Hepatocyte (in vitro differentiated cells): ENCODE measurements around the gene KLK8. TPM values are rescaled to one million over a fixed set of nuclear protein-coding genes. Genes with fewer than 3 reads are reported as not detected.

Experiments used
- DNase-seq: peaks from one replicate; pipeline ENCODE4 v3.0.0-alpha.2; 2016; ENCODE audit warnings: low spot score
- H2AFZ ChIP-seq: fragments of 200-600 bp; sonication (generic); 2 replicates; pipeline ENCODE4 v1.6.0; 2016; ENCODE audit warnings: antibody characterized with exemption, mild to moderate bottlenecking
- H3K27ac ChIP-seq: fragments of 200-600 bp; sonication (generic); 2 replicates; pipeline ENCODE4 v1.5.1; 2016; ENCODE audit warnings: mild to moderate bottlenecking
- H3K27me3 ChIP-seq: fragments of 200-600 bp; sonication (generic); 2 replicates; pipeline ENCODE4 v1.6.1; 2016
- H3K36me3 ChIP-seq: fragments of 200-600 bp; sonication (generic); replicated peaks from 2 replicates; pipeline ENCODE4 v1.5.1; 2016; ENCODE audit warnings: low read depth; ENCODE audit not compliant: insufficient read depth
- H3K4me1 ChIP-seq: fragments of 200-600 bp; sonication (generic); 2 replicates; pipeline ENCODE4 v1.5.1; 2016; ENCODE audit warnings: mild to moderate bottlenecking, moderate library complexity; ENCODE audit not compliant: insufficient read depth
- H3K4me2 ChIP-seq: fragments of 200-600 bp; sonication (generic); 2 replicates; pipeline ENCODE4 v1.6.0; 2016
- H3K4me3 ChIP-seq: fragments of 200-600 bp; sonication (generic); 2 replicates; pipeline ENCODE4 v1.5.1; 2016; ENCODE audit warnings: mild to moderate bottlenecking
- H3K79me2 ChIP-seq: fragments of 200-600 bp; sonication (generic); 2 replicates; pipeline ENCODE4 v1.6.0; 2017; ENCODE audit warnings: mild to moderate bottlenecking
- H3K9me2 ChIP-seq: fragments of 200-600 bp; sonication (generic); replicated peaks from 2 replicates; pipeline ENCODE4 v1.6.0; 2017; ENCODE audit warnings: mild to moderate bottlenecking; ENCODE audit not compliant: insufficient read depth
- H3K9me3 ChIP-seq: fragments of 200-600 bp; sonication (generic); 2 replicates; pipeline ENCODE4 v1.5.1; 2016; ENCODE audit warnings: low read depth, mild to moderate bottlenecking
- H4K20me1 ChIP-seq: fragments of 200-600 bp; sonication (generic); 2 replicates; pipeline ENCODE4 v1.6.0; 2016; ENCODE audit warnings: mild to moderate bottlenecking; ENCODE audit not compliant: insufficient read depth, poor library complexity, severe bottlenecking
- EZH2 ChIP-seq: fragments of 200-600 bp; sonication (generic); IDR thresholded peaks from 2 replicates; pipeline ENCODE4 v1.6.1; 2016; ENCODE audit warnings: antibody characterized with exemption, mild to moderate bottlenecking, borderline replicate concordance
- EZH2phosphoT487 ChIP-seq: fragments of 200-600 bp; sonication (generic); IDR thresholded peaks from one replicate; pipeline ENCODE4 v1.6.1; 2018; ENCODE audit warnings: antibody characterized with exemption, mild to moderate bottlenecking, low read depth, moderate library complexity; ENCODE audit not compliant: unreplicated experiment, severe bottlenecking
- WGBS: methylation state at CpG from one replicate; pipeline ENCODE4 v1.1.6; 2016; ENCODE audit warnings: low lambda C conversion rate; ENCODE audit errors: missing lambda C conversion rate; 5-methylcytosine and 5-hydroxymethylcytosine counted together
- polyA plus RNA-seq: library from polyadenylated mRNA; unstranded; fragments of >200 nt; fragmentation: Nextera tagmentation; extraction: Ambion mirVana; gene quantifications from 2 replicates; pipeline ENCODE4 v1.2.1, GENCODE V29; 2016
- total RNA-seq: library from RNA; depleted of rRNA; stranded (reverse); fragments of >200 nt; gene quantifications from 2 replicates; pipeline ENCODE4 v1.2.3, GENCODE V29; 2014
- TF ChIP-seq, protein P1 (sequence below): fragments of 200-600 bp; sonication (generic); IDR thresholded peaks from 2 replicates; pipeline ENCODE4 v1.5.1; 2016; ENCODE audit warnings: antibody characterized with exemption, mild to moderate bottlenecking; ENCODE audit not compliant: poor library complexity

Gene KLK8
- total and polyA plus RNA-seq, 2 experiments from 2014 or later = 0.87 to 5.4 TPM

DNA sequence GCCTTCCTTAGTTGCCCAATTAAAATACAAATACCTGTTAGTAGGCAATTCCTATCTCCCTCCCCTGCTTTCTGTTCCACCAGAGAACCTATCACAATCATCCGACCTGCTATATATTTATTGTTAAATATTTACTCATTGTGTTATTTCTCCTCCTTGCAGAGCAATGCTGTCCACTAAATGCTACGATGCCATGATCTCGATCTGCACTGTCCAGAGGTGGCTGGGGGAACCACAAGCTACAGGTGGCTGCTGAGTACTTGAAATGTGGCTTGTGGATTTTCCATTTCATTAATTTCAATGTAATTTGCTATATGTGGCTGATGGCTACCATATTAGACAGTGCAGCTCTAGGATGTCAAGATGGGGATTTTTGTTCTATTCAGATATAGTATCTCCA lies 37.1 kb downstream of the KLK8 start:
- TF ChIP-seq EZH2phosphoT487 = no peak
- TF ChIP-seq, protein P1, sequence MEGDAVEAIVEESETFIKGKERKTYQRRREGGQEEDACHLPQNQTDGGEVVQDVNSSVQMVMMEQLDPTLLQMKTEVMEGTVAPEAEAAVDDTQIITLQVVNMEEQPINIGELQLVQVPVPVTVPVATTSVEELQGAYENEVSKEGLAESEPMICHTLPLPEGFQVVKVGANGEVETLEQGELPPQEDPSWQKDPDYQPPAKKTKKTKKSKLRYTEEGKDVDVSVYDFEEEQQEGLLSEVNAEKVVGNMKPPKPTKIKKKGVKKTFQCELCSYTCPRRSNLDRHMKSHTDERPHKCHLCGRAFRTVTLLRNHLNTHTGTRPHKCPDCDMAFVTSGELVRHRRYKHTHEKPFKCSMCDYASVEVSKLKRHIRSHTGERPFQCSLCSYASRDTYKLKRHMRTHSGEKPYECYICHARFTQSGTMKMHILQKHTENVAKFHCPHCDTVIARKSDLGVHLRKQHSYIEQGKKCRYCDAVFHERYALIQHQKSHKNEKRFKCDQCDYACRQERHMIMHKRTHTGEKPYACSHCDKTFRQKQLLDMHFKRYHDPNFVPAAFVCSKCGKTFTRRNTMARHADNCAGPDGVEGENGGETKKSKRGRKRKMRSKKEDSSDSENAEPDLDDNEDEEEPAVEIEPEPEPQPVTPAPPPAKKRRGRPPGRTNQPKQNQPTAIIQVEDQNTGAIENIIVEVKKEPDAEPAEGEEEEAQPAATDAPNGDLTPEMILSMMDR = no peak
- TF ChIP-seq EZH2 = no peak
- no peaks in the 10 kb centered on the region for H3K4me1 ChIP-seq
- H3K36me3 ChIP-seq = no peaks in the 10 kb centered on the region
- no peaks in the 10 kb centered on the region for H3K9me3 ChIP-seq
- no peak for DNase-seq
- H3K27ac ChIP-seq = no peak overlapping the region
- H3K4me3 ChIP-seq = no peak overlapping the region
- no peaks in the 10 kb centered on the region for H3K27me3 ChIP-seq
- no peaks in the 10 kb centered on the region for H4K20me1 ChIP-seq
- no peaks in the 10 kb centered on the region for H3K79me2 ChIP-seq
- no peaks in the 10 kb centered on the region for H3K9me2 ChIP-seq
- H3K4me2 ChIP-seq = no peak overlapping the region
- H2AFZ ChIP-seq = no peak overlapping the region
- 81% methylated on average over 3 of the region's 3 CpGs for WGBS

DNA sequence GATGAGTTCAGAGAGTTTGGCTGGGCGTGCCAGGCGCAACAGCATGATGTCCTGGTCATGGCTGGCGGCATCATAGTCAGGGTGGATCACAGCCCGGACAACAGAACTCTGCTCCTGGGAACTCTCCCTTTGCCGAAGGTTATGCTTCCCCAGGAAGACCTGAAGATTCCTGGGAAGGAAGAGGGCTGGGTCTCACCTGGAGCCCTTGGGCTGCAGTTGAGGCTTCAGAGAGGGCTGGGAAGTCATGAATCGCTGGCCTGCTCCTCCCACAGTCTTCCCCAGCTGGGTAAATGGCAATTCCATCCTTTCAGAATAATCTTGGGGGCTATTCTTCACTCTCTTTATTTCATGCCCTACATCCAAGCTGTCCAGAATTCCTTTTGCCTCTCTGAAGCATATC lies 38.0 kb downstream of the KLK8 start:
- no peak overlapping the region for H3K4me3 ChIP-seq
- H3K27me3 ChIP-seq = no peaks in the 10 kb centered on the region
- H3K36me3 ChIP-seq = no peaks in the 10 kb centered on the region
- H3K9me2 ChIP-seq = no peaks in the 10 kb centered on the region
- no peaks in the 10 kb centered on the region for H3K79me2 ChIP-seq
- H3K9me3 ChIP-seq = no peaks in the 10 kb centered on the region
- no peak for DNase-seq
- H3K4me1 ChIP-seq = no peaks in the 10 kb centered on the region
- H4K20me1 ChIP-seq = no peaks in the 10 kb centered on the region
- TF ChIP-seq EZH2 (no peak), EZH2phosphoT487 (no peak)
- TF ChIP-seq, protein P1 = no peak
- H2AFZ ChIP-seq = no peak overlapping the region
- no peak overlapping the region for H3K27ac ChIP-seq
- WGBS = 90% methylated on average over 6 of the region's 6 CpGs
- no peak overlapping the region for H3K4me2 ChIP-seq

DNA sequence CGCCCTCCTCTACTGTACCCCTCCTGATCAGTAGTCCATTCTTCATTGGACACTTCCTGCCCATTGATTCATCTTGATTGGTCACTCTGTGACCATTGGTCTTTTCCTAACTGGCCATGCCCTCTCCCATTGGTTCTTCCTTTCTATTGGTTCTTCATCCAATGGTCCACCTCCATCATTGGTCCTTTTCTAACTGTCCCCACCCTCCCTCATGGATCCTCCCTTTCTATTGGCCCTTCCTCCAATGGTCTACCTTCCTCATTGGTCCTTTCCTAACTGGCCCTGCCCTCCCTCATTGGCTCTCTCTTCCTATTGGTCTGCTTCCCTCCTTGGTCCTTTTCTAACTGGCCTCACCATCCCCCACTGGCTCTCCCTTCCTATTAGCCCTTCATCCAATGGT lies 39.2 kb downstream of the KLK8 start:
- DNase-seq = no peak
- 85% methylated on average over 1 of the region's 1 CpG for WGBS

More for the DNA sequence above, 39.2 kb downstream of the KLK8 start:
- no peaks in the 10 kb centered on the region for H3K79me2 ChIP-seq
- H3K27me3 ChIP-seq = no peaks in the 10 kb centered on the region
- no peak overlapping the region for H2AFZ ChIP-seq
- no peaks in the 10 kb centered on the region for H3K9me3 ChIP-seq
- no peaks in the 10 kb centered on the region for H4K20me1 ChIP-seq
- no peak overlapping the region for H3K4me2 ChIP-seq
- H3K4me1 ChIP-seq = no peaks in the 10 kb centered on the region
- H3K9me2 ChIP-seq = no peaks in the 10 kb centered on the region
- no peak for TF ChIP-seq EZH2phosphoT487
- TF ChIP-seq, protein P1 = no peak
- TF ChIP-seq EZH2 = no peak
- H3K36me3 ChIP-seq = no peaks in the 10 kb centered on the region
- no peak overlapping the region for H3K4me3 ChIP-seq
- no peak overlapping the region for H3K27ac ChIP-seq
